ENCODE data around the gene NAT9. TPM values are rescaled to one million over a fixed set of nuclear protein-coding genes. Genes with fewer than 3 reads are reported as not detected.
A peak's percentile ranks its signal among the peaks of the same experiment; 100 is the strongest.

Gene NAT9
- total RNA-seq (66.6 and 71.1 TPM in 2 replicates), polyA plus RNA-seq (73.6 and 86.5 TPM in 2 replicates), polyA minus RNA-seq (25.5 and 29.5 TPM in 2 replicates)
- total RNA-seq (2013): 25.2 TPM

GRCh38 chr17:74776044-74776962 is at the start of gene NAT9:
TSS of gene NAT9 (minus strand) at chr17:74776345. CDS start at chr17:74775698, 647 bp downstream.
- peak; percentile 98 for DNase-seq
- Histone ChIP-seq H3K4me1 (ENCODE audit: control insufficient read depth in 2 of 2, insufficient read depth in 2 of 2, low read length in 2 of 2) (peaks cover 40 to 46% of the 10 kb centered on the region in 2 donors), H3K79me2 (ENCODE audit: control insufficient read depth, insufficient read depth, low read length) (peaks cover 27% of the 10 kb centered on the region), H3K9me3 (ENCODE audit: control extremely low read depth in 1 of 3, control insufficient read depth in 2 of 3, insufficient read depth in 1 of 3, low read length in 2 of 3) (no peaks in the 10 kb centered on the region), H3K27me3 (replicated peaks in 1 of 4; ENCODE audit: control extremely low read depth in 1 of 4, control insufficient read depth in 3 of 4, insufficient read depth in 4 of 4, low read length in 3 of 4) (no peaks in the 10 kb centered on the region), H4K20me1 (ENCODE audit: control insufficient read depth, insufficient read depth, low read length, poor library complexity, severe bottlenecking) (peaks cover 55% of the 10 kb centered on the region), H3K4me3 (ENCODE audit: control extremely low read depth in 1 of 5, extremely low read depth in 1 of 5, insufficient read depth in 1 of 5, low read depth in 2 of 5, low read length in 4 of 5) (peak within 1 kb of the TSS; percentile 66 to 79 (median 77)), H3K27ac (ENCODE audit: low read length in 2 of 2) (peak within 1 kb of the TSS; percentile 39 to 75), H2AFZ (ENCODE audit: insufficient read depth, low read depth, low read length, poor library complexity, severe bottlenecking) (peak within 1 kb of the TSS; percentile 88), H3K36me3 (replicated peaks in 1 of 2; ENCODE audit: control extremely low read depth in 1 of 2, control insufficient read depth in 1 of 2, extremely low read depth in 1 of 2, insufficient read depth in 2 of 2, low read length in 1 of 2) (peaks cover 1 to 32% of the 10 kb centered on the region in 2 experiments), H3K4me2 (replicated peaks; ENCODE audit: low read depth, low read length, poor library complexity, severe bottlenecking) (peak within 1 kb of the TSS; percentile 86), H3K9ac (ENCODE audit: low read length) (peak within 1 kb of the TSS; percentile 80)
- no peaks in the 10 kb centered on the region for H3K9me3 Mint-ChIP-seq (ENCODE audit: insufficient read depth)
- WGBS (ENCODE audit: insufficient coverage): under 1% methylated on average over 59 of the region's 64 CpGs
- ChIA-PET POLR2A (interaction anchor here (0.5 to 3.3 kb wide), 11 partner anchors 9 to 292 kb away, joined by 3 to 18 read pairs (median 5); partner anchors contain the start of gene RAB37), CTCF (interaction anchor here (1.0 to 9.5 kb wide), 8 partner anchors 15 to 119 kb away, joined by 4 to 191 read pairs (median 7); partner anchors contain the start of gene RAB37)
- H3K27me3 Mint-ChIP-seq: no peaks in the 10 kb centered on the region
- peak within 1 kb of the TSS; percentile 96 for H3K27ac Mint-ChIP-seq
- peaks cover 57% of the 10 kb centered on the region for H3K4me1 Mint-ChIP-seq
- peak; percentile 79 for ATAC-seq (ENCODE audit: low read depth)
- peak within 1 kb of the TSS; percentile 99 for H3K4me3 Mint-ChIP-seq
- intact Hi-C loops (cut with micrococcal nuclease): loop anchor here (1.0 to 5.0 kb wide), 3 partner anchors 28 to 97 kb away; partner anchors contain the start of genes NHERF1 and RAB37
- TF ChIP-seq CTCF (IDR thresholded peaks at IDR 0.05) (no peak), EZH2 (IDR thresholded peaks at IDR 0.05; ENCODE audit: borderline replicate concordance, insufficient read depth, low read depth, low read length, poor library complexity, severe bottlenecking) (no peak)

All from B cell (primary cell).